Ishikawa (cell line): ENCODE measurements around the gene C1QC.

Experiments
- CEBPB ChIP-seq: IDR thresholded peaks from 2 replicates; pipeline ENCODE4 v1.6.1; 2012
- CREB1 ChIP-seq: IDR thresholded peaks from 2 replicates; pipeline ENCODE4 v1.6.1; 2012; ENCODE audit warnings: low read depth
- EGR1 ChIP-seq: IDR thresholded peaks from 2 replicates; pipeline ENCODE4 v1.6.1; 2012
- EP300 ChIP-seq: IDR thresholded peaks from 2 replicates; pipeline ENCODE4 v1.6.1; 2012; ENCODE audit warnings: borderline replicate concordance
- FOXM1 ChIP-seq: IDR thresholded peaks from 2 replicates; pipeline ENCODE4 v1.6.1; 2012; ENCODE audit warnings: low read depth, borderline replicate concordance
- NFIC ChIP-seq: IDR thresholded peaks from 2 replicates; pipeline ENCODE4 v1.6.1; 2012
- RAD21 ChIP-seq: IDR thresholded peaks from 2 replicates; pipeline ENCODE4 v1.6.1; 2012; ENCODE audit warnings: low read depth
- REST ChIP-seq: IDR thresholded peaks from 2 replicates; pipeline ENCODE4 v1.6.1; 2012; ENCODE audit warnings: low read depth, mild to moderate bottlenecking
- TAF1 ChIP-seq: IDR thresholded peaks from 2 replicates; pipeline ENCODE4 v1.6.1; 2012; ENCODE audit warnings: low read depth, mild to moderate bottlenecking
- TCF12 ChIP-seq: IDR thresholded peaks from 2 replicates; pipeline ENCODE4 v1.6.1; 2012; ENCODE audit warnings: low read depth
- TEAD4 ChIP-seq: IDR thresholded peaks from 2 replicates; pipeline ENCODE4 v1.6.1; 2012
- YY1 ChIP-seq: IDR thresholded peaks from 2 replicates; pipeline ENCODE4 v1.6.1; 2012; ENCODE audit warnings: low read depth
- ZBTB7A ChIP-seq: IDR thresholded peaks from 2 replicates; pipeline ENCODE4 v1.6.1; 2012; ENCODE audit warnings: low read depth
- TF ChIP-seq, protein P1 (sequence below): IDR thresholded peaks from 2 replicates; pipeline ENCODE4 v1.6.1; 2012
- TF ChIP-seq, protein P2 (sequence below): IDR thresholded peaks from 2 replicates; pipeline ENCODE4 v1.6.1; 2012

C1QC gene

GRCh38 chr1:22687191-22687590 is 43.8 kb downstream of the C1QC start:
- no peak for TF ChIP-seq YY1
- TF ChIP-seq TCF12: no peak
- TF ChIP-seq TAF1: no peak
- no peak for TF ChIP-seq CEBPB
- TF ChIP-seq, protein P1, sequence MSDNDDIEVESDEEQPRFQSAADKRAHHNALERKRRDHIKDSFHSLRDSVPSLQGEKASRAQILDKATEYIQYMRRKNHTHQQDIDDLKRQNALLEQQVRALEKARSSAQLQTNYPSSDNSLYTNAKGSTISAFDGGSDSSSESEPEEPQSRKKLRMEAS: no peak
- TF ChIP-seq ZBTB7A: no peak
- no peak for TF ChIP-seq EP300
- no peak for TF ChIP-seq REST
- no peak for TF ChIP-seq FOXM1
- TF ChIP-seq, protein P2, sequence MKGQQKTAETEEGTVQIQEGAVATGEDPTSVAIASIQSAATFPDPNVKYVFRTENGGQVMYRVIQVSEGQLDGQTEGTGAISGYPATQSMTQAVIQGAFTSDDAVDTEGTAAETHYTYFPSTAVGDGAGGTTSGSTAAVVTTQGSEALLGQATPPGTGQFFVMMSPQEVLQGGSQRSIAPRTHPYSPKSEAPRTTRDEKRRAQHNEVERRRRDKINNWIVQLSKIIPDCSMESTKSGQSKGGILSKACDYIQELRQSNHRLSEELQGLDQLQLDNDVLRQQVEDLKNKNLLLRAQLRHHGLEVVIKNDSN: no peak
- TF ChIP-seq NFIC: no peak
- TF ChIP-seq CREB1: no peak
- no peak for TF ChIP-seq EGR1
- no peak for TF ChIP-seq RAD21
- no peak for TF ChIP-seq TEAD4

GRCh38 chr1:22688466-22688865 is 45.0 kb downstream of the C1QC start:
- TF ChIP-seq TAF1: no peak
- no peak for TF ChIP-seq CEBPB
- TF ChIP-seq YY1: no peak
- TF ChIP-seq FOXM1: no peak
- TF ChIP-seq ZBTB7A: no peak
- TF ChIP-seq, protein P1: no peak
- TF ChIP-seq, protein P2: no peak
- no peak for TF ChIP-seq RAD21
- TF ChIP-seq REST: no peak

DNA sequence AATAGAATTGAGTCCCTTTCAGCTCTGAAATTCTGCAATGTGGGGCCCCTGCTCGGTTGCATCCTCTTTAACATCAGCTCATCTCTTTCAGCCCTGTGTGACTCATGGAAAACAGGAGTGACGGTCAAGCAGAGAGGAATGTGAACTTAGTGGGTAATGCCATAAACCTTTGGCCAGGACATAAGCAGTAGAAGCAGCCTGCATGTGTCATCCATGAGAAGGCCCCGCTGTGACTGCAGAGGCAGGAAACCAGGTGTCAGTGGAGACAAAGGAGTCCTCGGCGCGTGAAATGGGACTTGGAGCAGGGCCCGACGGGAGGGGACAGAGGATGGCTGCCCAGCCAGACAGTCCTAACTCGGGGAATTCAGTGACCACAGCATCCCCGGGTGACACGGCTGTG is 46.1 kb downstream of the C1QC start:
- no peak for TF ChIP-seq TAF1
- no peak for TF ChIP-seq EGR1
- TF ChIP-seq CREB1: no peak
- TF ChIP-seq YY1: peak; percentile 50; the same call in 1 of the 2 replicates
- TF ChIP-seq TEAD4: peak; percentile 86
- TF ChIP-seq, protein P2: no peak
- peak; percentile 92 for TF ChIP-seq EP300
- peak; percentile 97 for TF ChIP-seq NFIC
- TF ChIP-seq RAD21: no peak
- TF ChIP-seq CEBPB: no peak
- TF ChIP-seq, protein P1: peak; percentile 69
- peak; percentile 96 for TF ChIP-seq TCF12
- TF ChIP-seq FOXM1: peak; percentile 56; the same call in 1 of the 2 replicates
- TF ChIP-seq ZBTB7A: no peak
- no peak for TF ChIP-seq REST
